Superior temporal gyrus (tissue), 1 donor: ENCODE data around the gene TMEM37.

Experiments
- DNase-seq: peaks from one replicate; pipeline ENCODE4 v3.0.0-alpha.2; 2016; ENCODE audit errors: extremely low spot score

Gene TMEM37

DNA sequence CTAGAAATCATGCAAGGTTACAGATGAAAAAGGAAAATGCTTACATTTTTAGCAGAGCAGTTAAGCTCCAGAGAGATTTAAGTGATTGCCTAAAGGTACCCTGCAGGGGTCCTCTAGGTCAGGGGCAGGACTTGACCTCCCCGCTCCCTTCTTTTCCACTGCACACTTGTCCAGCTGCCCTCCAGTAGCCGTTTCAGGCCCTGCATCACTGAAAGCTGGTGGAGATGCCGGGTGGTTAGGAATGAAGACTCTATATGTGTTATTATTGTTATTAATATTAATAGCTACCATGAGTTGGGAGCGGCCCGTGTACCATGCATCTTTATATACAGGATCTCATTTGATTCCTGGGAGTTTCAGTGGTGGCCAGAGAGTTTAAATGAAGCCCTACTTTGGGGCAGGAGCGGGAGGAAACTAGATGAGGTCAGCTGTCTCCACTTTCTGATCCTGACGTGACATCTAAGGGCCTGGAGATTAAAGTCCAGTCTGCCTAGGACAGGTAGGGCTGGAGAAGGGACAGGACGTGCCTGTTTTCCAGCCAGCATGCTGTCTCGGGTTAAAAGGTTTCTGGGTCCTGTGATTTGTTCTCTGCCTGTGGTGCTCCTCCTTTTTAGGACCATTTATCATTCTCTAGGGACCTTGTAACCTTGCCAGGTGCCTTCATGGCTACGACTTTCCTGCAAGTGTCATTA, 2.1 kb downstream of the TMEM37 start:
- DNase-seq, result no peak

DNA sequence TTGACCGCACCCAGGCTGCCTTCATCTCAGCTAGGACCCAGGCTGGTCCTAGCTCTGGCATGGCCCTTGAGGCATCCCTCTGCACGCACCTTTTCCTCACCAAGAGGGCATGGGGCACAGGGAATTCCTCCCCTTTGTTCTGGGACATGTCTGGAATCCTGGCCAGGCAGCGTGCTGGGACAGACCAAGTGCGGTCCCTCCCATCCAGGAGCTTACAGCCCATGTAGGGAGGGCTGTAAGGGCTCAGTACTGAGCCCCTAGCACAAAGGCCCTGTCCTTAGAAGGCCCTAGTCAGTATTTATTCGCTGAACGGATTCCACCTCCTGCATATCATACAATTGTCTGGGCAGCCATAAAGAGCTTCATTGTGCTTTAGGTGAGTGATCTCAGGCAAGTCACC, 3.0 kb downstream of the TMEM37 start:
- no peak for DNase-seq

DNA sequence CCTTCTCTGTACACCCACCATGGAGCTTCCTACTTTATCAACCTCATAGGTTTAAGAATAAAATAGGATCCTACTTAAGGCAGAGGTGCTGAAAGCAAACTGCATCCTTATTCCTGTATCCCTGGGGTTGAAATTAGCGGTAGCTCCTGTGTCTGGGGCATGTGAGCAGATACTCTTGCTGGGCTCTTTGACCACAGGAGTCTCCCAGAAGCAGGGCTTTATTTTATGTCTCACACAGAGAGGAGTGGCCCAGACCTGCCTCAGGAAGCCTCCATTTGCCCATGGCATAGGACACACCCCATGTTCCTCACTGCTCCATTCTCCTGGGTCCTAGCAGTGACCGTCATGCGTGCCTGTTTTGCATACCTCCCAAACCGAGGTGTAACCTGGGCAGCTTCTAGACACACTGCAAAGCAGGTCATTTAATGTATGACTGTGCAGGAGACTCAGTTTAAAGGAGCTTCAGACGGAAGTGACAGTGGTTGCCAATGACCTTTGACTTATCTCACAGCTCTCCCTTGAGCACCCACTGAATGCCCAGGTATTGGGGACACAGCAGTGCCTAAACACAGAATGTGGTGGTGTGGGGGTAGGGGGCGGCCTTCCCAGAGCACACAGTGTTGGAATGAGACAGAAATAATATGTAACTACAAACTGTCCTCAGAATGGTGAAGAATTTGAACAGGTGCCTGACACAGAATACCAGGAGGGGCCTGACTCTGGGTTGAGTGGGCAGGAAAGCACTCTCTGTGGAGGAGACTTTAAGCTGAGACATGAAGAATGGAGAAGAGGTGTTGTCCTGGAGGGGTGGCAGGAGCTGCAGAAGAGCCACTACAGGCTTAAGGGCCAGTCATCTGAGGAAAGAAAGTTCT, 3.7 kb downstream of the TMEM37 start:
- DNase-seq, result no peak

DNA sequence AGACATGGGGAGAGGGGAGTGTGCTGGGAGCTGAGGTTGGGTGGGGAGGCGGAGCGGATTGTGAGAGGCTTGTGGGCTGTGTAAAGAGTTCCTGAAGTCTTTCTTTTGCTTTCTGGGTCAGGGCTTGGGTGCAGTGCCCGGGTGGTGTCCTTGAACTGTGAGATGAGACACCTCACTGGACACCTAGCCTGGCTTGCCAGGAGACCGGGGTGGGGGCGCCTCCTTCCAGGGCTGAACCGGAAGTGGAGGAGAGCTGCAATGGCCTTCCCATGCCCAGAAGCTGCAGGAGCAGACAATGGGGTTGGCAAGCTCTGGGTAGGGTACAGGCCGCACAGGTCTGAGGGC, 4.3 kb downstream of the TMEM37 start:
- DNase-seq, result no peak

DNA sequence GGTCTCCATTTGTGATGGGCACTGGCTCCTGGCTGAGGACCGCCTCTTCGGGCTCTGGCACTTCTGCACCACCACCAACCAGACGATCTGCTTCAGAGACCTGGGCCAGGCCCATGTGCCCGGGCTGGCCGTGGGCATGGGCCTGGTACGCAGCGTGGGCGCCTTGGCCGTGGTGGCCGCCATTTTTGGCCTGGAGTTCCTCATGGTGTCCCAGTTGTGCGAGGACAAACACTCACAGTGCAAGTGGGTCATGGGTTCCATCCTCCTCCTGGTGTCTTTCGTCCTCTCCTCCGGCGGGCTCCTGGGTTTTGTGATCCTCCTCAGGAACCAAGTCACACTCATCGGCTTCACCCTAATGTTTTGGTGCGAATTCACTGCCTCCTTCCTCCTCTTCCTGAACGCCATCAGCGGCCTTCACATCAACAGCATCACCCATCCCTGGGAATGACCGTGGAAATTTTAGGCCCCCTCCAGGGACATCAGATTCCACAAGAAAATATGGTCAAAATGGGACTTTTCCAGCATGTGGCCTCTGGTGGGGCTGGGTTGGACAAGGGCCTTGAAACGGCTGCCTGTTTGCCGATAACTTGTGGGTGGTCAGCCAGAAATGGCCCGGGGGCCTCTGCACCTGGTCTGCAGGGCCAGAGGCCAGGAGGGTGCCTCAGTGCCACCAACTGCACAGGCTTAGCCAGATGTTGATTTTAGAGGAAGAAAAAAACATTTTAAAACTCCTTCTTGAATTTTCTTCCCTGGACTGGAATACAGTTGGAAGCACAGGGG, 5.5 kb downstream of the TMEM37 start:
- no peak for DNase-seq

DNA sequence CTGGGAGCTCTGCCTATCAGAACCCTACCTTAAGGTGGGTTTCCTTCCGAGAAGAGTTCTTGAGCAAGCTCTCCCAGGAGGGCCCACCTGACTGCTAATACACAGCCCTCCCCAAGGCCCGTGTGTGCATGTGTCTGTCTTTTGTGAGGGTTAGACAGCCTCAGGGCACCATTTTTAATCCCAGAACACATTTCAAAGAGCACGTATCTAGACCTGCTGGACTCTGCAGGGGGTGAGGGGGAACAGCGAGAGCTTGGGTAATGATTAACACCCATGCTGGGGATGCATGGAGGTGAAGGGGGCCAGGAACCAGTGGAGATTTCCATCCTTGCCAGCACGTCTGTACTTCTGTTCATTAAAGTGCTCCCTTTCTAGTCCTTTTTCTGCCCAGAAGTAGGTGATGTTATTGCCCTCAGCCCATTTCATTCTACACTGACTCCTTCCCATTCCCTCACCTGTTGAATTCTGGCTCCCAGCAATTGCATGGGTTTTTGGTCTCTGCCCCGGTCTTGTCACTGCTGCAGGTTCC, 6.5 kb downstream of the TMEM37 start:
- no peak for DNase-seq

GRCh38 chr2:119438726-119439284, 7.2 kb downstream of the TMEM37 start:
- DNase-seq, result no peak

GRCh38 chr2:119439574-119440500, 8.2 kb downstream of the TMEM37 start:
- DNase-seq, result no peak

GRCh38 chr2:119440501-119440870, 8.8 kb downstream of the TMEM37 start:
- no peak for DNase-seq

GRCh38 chr2:119440873-119441272, 9.2 kb downstream of the TMEM37 start:
- no peak for DNase-seq

GRCh38 chr2:119441376-119442225, 9.9 kb downstream of the TMEM37 start:
- no peak for DNase-seq

DNA sequence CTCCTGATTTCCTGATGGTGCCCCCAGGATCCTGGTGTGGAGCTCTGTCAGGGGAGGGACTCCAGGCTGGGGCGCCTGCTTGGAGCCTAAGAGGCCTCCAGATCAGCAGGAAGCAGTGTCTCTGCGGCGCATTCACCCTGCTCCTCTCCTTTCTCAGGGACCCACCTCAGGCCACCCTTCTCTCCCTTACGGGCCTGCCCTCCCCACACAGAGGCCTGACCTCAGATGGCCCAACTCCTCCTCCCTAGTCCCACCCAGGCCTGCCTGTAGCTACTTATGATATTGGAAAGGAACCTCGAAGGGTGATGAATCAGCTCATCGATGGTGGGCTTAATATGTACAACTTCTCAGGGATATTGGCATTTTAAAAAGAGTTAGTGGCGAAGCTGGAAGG, 10.6 kb downstream of the TMEM37 start:
- DNase-seq, result no peak

- DNase-seq, result no peak
Measured at GRCh38 chr2:119442850-119443249, 11.2 kb downstream of the TMEM37 start.

DNA sequence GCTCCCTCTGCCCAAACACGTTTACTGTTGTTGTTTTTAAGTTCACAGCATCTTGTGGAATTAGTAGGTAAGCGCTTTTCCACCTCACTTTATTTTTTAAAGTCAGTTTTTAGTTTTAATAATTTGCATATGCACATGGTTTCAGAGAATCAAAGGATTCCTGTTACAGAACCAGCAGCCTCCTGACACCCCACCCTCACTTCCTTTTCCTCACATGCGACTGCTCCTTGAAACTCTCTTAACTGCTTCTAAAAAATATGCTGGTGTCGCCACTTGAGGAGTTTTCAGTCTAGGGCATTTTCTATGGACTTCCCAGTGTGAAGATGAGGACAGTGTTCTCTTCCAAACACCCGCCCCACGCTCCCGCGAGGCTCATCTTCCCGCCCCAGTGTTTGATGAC, 14.4 kb downstream of the TMEM37 start:
- DNase-seq, result no peak

DNA sequence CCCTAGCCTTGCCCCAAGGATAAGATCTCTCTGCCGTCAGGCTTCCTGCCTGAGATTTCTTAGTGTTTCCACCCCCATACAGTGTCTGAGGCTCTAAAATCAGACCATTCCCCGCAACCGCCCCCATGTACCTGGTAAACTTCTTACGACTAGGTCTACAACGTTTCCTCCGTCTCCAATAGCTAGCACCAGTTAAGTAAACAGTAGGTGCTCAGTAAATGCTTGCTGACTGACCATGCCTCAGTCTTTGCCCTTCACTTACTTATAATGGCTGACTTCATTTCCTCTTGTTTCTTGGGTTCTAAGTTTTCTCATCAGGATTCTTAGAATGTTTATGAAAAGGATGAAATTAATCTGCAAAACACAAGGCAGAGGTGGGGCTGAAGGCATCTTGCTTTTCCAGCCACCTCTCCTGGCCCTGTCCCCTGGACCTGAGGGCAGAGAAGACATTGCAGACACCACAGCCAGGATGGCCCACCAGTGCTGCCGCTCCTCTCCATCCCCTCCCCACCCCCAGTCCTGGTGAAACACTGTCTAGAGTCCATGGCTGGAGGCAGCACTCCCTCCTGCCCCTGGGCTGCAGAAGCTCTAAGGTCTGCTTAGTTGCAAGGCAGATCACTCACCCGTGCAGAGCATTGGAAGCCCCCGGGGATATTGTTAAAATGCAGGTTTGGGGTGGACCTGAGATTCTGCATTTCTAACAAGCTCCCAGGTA, 16.9 kb downstream of the TMEM37 start:
- no peak for DNase-seq

- DNase-seq, result no peak
Measured at GRCh38 chr2:119449521-119449920, 17.9 kb downstream of the TMEM37 start.

- DNase-seq, result no peak
Measured at GRCh38 chr2:119451336-119452050, 19.8 kb downstream of the TMEM37 start.

DNA sequence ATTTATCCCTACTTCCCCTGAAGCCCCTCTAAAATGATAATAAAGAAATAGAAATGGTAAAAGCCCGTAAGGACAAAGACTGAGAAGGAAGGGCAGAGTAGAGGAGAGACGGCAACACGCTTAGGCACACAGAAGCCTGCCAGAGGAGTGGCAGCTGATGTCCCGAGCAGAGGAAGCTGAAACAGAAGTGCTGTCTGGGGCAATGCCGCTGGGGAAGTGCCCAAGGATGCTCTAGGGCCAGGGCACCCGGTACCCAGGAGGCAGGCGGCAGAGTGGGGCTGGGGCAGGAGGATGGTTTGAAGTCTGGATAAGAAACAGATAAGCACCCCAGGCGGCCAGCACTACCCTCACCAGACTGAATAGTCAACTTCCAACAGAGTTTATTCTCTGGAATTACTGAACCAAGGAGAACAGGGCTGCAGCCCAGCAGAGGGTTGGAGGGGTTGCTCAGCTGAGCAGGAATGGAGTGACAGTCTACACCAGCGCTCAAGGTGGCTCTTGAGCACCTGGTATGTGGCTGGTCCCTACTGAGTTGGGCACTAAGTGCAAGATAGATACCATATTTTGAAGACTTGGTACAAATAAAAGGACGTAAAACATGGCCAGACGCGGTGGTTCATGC, 22.4 kb downstream of the TMEM37 start:
- no peak for DNase-seq
